Measurements from ENCODE around the gene FN1. TPM values are rescaled to one million over a fixed set of nuclear protein-coding genes. Genes with fewer than 3 reads are reported as not detected.

The FN1 gene
- total and polyA plus RNA-seq, 12 donors: 67.8 to 888 (median 136) TPM

GRCh38 chr2:215401896-215402379, 33.9 kb downstream of the FN1 start:
- ATAC-seq (peak in 4 of 8 donors; percentile 49 to 80 (median 61)), DNase-seq (peak in 1 of 2 donors; percentile 30)
- intact Hi-C loops (cut with DNase I): no loop called here
- peaks cover 0 to 92% (median 6%) of the 10 kb centered on the region in 9 donors for H3K36me3 ChIP-seq
- peak overlapping the region in 2 of 10 donors; percentile 12 to 28 for H3K27ac ChIP-seq
- WGBS, 2 donors: 67 to 71% methylated on average over 3 of the region's 3 CpGs
- TF ChIP-seq, protein P1, sequence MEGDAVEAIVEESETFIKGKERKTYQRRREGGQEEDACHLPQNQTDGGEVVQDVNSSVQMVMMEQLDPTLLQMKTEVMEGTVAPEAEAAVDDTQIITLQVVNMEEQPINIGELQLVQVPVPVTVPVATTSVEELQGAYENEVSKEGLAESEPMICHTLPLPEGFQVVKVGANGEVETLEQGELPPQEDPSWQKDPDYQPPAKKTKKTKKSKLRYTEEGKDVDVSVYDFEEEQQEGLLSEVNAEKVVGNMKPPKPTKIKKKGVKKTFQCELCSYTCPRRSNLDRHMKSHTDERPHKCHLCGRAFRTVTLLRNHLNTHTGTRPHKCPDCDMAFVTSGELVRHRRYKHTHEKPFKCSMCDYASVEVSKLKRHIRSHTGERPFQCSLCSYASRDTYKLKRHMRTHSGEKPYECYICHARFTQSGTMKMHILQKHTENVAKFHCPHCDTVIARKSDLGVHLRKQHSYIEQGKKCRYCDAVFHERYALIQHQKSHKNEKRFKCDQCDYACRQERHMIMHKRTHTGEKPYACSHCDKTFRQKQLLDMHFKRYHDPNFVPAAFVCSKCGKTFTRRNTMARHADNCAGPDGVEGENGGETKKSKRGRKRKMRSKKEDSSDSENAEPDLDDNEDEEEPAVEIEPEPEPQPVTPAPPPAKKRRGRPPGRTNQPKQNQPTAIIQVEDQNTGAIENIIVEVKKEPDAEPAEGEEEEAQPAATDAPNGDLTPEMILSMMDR (IDR thresholded peaks at IDR 0.05): no peak
- no peak overlapping the region for H3K4me3 ChIP-seq
- H3K27me3 ChIP-seq: no peaks in the 10 kb centered on the region
- H3K4me1 ChIP-seq: peaks cover 0 to 16% (median 4%) of the 10 kb centered on the region in 9 donors
- H3K9me3 ChIP-seq: no peaks in the 10 kb centered on the region

DNA sequence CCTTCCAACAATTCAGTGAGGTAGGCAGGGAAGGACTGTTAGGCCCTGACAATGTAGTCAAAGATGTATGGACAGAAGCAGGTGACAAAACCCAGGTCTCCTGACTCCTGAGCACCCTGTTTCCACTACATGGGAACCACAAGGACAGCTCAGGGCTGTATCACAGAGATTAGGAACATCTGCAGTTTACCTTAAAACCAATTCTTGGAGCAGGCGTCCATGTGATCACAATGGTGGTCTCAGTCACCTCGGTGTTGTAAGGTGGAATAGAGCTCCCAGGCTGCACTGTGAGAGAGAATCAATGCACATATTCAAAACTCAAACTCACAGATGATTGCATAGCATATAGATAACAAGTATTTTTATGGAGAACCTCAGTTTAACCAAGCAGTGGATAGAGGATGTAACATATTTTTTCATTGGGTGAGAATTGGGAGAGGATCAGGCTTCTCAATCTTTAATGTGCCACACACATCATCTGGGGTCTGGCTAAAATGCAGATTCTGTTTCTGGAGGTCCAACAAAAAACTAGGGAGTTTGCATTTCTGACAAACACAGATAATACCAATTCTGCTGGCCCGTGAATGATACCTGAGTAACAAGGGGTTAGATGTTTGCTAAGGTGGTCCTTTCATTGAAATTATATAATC, 36.7 kb downstream of the FN1 start:
- ATAC-seq (no peak), DNase-seq (no peak)
- H3K27ac ChIP-seq: no peak overlapping the region
- H3K27me3 ChIP-seq: no peaks in the 10 kb centered on the region
- no peak overlapping the region for H3K4me3 ChIP-seq
- intact Hi-C loops (cut with DNase I): no loop called here
- peaks cover 0 to 16% (median 4%) of the 10 kb centered on the region in 9 donors for H3K4me1 ChIP-seq
- TF ChIP-seq, protein P1 (IDR thresholded peaks at IDR 0.05): no peak
- H3K9me3 ChIP-seq: no peaks in the 10 kb centered on the region
- 86% methylated on average over 3 of the region's 3 CpGs for WGBS, 2 donors
- peaks cover 0 to 92% (median 16%) of the 10 kb centered on the region in 9 donors for H3K36me3 ChIP-seq

DNA sequence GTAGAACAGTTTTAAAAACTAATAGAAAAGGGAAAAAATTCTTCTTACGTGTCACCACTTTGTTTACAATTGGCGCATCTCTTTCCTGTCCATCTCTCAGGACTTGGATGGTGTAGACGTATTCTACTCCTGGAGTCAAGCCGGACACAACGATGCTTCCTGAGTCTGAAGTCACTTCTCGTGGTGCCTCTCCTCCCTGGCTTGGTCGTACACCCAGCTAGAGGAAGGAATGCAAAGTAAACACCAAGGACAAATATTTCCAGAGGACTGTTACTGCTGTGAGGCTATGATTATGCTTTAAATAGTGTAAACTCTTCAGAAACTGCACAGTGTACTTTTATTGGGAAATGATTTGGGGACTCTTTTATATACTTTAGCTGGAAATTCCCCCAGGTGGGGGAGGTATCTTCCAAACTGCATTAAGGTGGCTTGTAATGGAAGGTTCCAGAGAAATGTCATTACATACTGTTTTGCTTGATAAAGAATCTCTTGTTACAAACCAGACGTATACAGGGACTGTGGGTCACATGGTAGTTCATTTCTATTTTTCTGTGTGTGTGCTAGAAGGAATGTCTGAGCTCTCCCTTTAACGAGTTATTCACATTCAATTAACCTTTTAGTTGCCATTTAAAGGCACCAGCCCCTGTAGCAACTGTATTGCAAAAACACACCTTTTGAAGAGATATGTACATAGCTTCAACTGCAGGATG, 38.1 kb downstream of the FN1 start:
- Histone ChIP-seq H3K9me3 (no peaks in the 10 kb centered on the region), H3K4me3 (no peak overlapping the region), H3K27me3 (no peaks in the 10 kb centered on the region), H3K36me3 (peaks cover 0 to 92% (median 18%) of the 10 kb centered on the region in 9 donors), H3K27ac (peak overlapping the region in 1 of 10 donors; percentile 35), H3K4me1 (peaks cover 0 to 16% (median 4%) of the 10 kb centered on the region in 9 donors)
- ATAC-seq (peak in 3 of 8 donors; percentile 35 to 41 (median 41)), DNase-seq (no peak)
- WGBS, 2 donors: 32 to 39% methylated on average over 9 of the region's 9 CpGs
- TF ChIP-seq, protein P1 (IDR thresholded peaks at IDR 0.05): no peak
- intact Hi-C loops (cut with DNase I): no loop called here

DNA sequence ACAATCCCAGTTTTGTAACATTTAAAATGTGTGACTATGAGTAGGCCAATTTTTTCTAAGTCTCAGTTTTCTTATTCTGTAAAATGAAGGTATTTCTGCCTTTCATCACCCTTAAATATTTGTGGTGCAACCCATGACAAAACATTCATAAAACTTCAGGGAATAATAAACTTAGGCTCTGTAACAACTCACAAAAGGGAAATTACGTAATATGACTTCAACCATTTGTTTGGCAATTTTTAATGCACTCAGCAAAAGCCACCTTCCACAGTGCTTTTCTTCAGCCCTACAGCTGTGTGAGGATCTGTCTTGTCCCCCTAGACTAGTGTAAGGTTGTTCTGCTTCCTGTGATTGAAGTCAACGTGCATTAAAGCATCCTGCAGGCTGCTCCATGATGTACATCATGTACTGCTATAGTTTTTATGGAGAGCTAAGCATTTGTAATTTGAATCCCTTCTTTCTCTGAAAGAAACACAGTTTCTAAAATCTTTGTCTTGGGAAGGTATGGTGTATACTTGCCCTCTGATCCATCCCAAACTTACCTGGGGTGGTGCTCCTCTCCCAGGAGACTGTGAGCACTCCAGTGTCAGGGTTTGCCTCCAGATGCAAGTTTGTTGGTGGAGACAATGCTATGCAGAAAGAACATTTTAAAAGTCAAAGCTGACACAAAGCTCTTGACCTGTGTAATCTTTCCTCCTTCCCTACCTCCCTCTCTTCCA, 39.1 kb downstream of the FN1 start:
- Histone ChIP-seq H3K27me3 (no peaks in the 10 kb centered on the region), H3K4me3 (no peak overlapping the region), H3K9me3 (no peaks in the 10 kb centered on the region), H3K4me1 (peaks cover 0 to 14% (median 4%) of the 10 kb centered on the region in 9 donors), H3K36me3 (peaks cover 0 to 95% (median 18%) of the 10 kb centered on the region in 9 donors), H3K27ac (peak overlapping the region in 1 of 10 donors; percentile 2)
- intact Hi-C loops (cut with DNase I): no loop called here
- TF ChIP-seq, protein P1 (IDR thresholded peaks at IDR 0.05): no peak
- ATAC-seq (peak in 3 of 8 donors; percentile 33 to 57 (median 37)), DNase-seq (no peak)
- 50 to 56% methylated on average over 2 of the region's 2 CpGs for WGBS, 2 donors
